K562 (cell line): ENCODE data around the gene CCR8. TPM values are rescaled to one million over a fixed set of nuclear protein-coding genes. Genes with fewer than 3 reads are reported as not detected.

Source experiments
- ATAC-seq: fragments of 200-7000 bp; cut with Tn5 transposase; 3 replicates; pipeline ENCODE4 v1.9.1; 2020; ENCODE audit warnings: moderate library complexity
- BruUV-seq: library from RNA; stranded (reverse); fragments of 400-500 nt; replicated peaks from 2 replicates; lab custom pipeline; 2021; lab: Mats Ljungman, UMichigan
- CTCF ChIA-PET: fragments of 300-600 bp; formaldehyde crosslinking; extraction: SDS; loops from one replicate; lab custom pipeline; 2021; ENCODE audit warnings: low intra/inter-chr PET ratio; lab: Yijun Ruan, JAX
- POLR2A ChIA-PET: fragments of 300-600, 350-650 bp; sonication (Branson Sonifier 250); formaldehyde crosslinking; extraction: SDS; loops from one replicate; lab custom pipeline; 2021; ENCODE audit warnings: antibody characterized with exemption, inconsistent platforms; lab: Yijun Ruan, JAX
- DNase-seq, 4 experiments: peaks; one replicate each; pipeline versions ENCODE4 v3.0.0 to v3.0.0-alpha.2; 2011 to 2018; ENCODE audit warnings: low spot score in 3 of 4, mixed read lengths in 3 of 4; ENCODE audit errors: extremely low read depth in 1 of 4
- FAIRE-seq: peaks from 2 replicates; lab custom pipeline; 2011; peaks lifted over from hg19 to GRCh38; lab: Jason Lieb, UNC
- H2AFZ ChIP-seq: 2 replicates; pipeline ENCODE4 v1.6.0; 2011; ENCODE audit warnings: low read depth, low read length, control low read depth, inconsistent platforms
- H3K27ac ChIP-seq: fragments of 200-600 bp; 3 replicates; pipeline ENCODE4 v1.8.0; 2011; ENCODE audit warnings: low read depth, mild to moderate bottlenecking, control low read depth, inconsistent platforms, low read length, moderate library complexity, mixed read lengths; ENCODE audit errors: extremely low read depth
- H3K27me3 ChIP-seq, 2 experiments: fragments of 300-600 bp in 1 of 2; 2 replicates in 1 of 2; 3 replicates in 1 of 2; pipeline versions ENCODE4 v1.6.0 to v1.8.0; 2011; ENCODE audit warnings: inconsistent platforms in 2 of 2, low read length in 2 of 2, mild to moderate bottlenecking in 1 of 2, mixed read lengths in 1 of 2, moderate library complexity in 1 of 2; ENCODE audit not compliant: control insufficient read depth in 2 of 2, insufficient read depth in 2 of 2
- H3K36me3 ChIP-seq: fragments of 300-600 bp; 3 replicates; pipeline ENCODE4 v1.8.0; 2011; ENCODE audit warnings: mild to moderate bottlenecking, low read length, inconsistent platforms; ENCODE audit not compliant: control insufficient read depth, insufficient read depth
- H3K4me1 ChIP-seq, 2 experiments: fragments of 200-600 bp in 1 of 2; replicated peaks in 1 of 2; 2 replicates in 1 of 2; 3 replicates in 1 of 2; pipeline versions ENCODE4 v1.5.1 to v1.8.0; 2011; ENCODE audit warnings: inconsistent platforms in 2 of 2, low read length in 2 of 2, mild to moderate bottlenecking in 1 of 2, mixed read lengths in 1 of 2, moderate library complexity in 1 of 2; ENCODE audit not compliant: control insufficient read depth in 2 of 2, insufficient read depth in 2 of 2
- H3K4me2 ChIP-seq: 2 replicates; pipeline ENCODE4 v1.6.1; 2011; ENCODE audit warnings: low read length, control low read depth, inconsistent platforms, mixed read lengths; ENCODE audit not compliant: insufficient read depth
- H3K4me3 ChIP-seq: fragments of 200-600 bp; sonication (generic), shearing (Covaris generic); 2 replicates; pipeline ENCODE4 v1.5.1; 2016; ENCODE audit warnings: control low read depth, inconsistent platforms
- H3K79me2 ChIP-seq: fragments of 200-600 bp; 3 replicates; pipeline ENCODE4 v1.8.0; 2011; ENCODE audit warnings: low read length, inconsistent platforms; ENCODE audit not compliant: control insufficient read depth, insufficient read depth
- H3K9ac ChIP-seq, 2 experiments: 2 replicates each; pipeline versions ENCODE4 v1.6.0 to v1.6.1; 2011; ENCODE audit warnings: low read depth in 2 of 2, low read length in 2 of 2, control low read depth in 1 of 2, inconsistent platforms in 1 of 2, mild to moderate bottlenecking in 1 of 2, mixed read lengths in 1 of 2; ENCODE audit not compliant: insufficient read depth in 1 of 2
- H3K9me1 ChIP-seq: one replicate; pipeline ENCODE4 v1.6.0; 2011; ENCODE audit warnings: inconsistent platforms, mild to moderate bottlenecking, low read length, moderate library complexity; ENCODE audit not compliant: control insufficient read depth, insufficient read depth
- H3K9me3 ChIP-seq: replicated peaks from 2 replicates; pipeline ENCODE4 v1.5.1; 2011; ENCODE audit warnings: low read depth, low read length, inconsistent platforms; ENCODE audit not compliant: control insufficient read depth, insufficient read depth
- H4K20me1 ChIP-seq: replicated peaks from 2 replicates; pipeline ENCODE4 v1.6.1; 2011; ENCODE audit warnings: low read length, inconsistent platforms, mixed read lengths; ENCODE audit not compliant: control insufficient read depth, insufficient read depth
- BCL6 ChIP-seq: fragments of 250-450 bp; sonication (Bioruptor Pico); IDR thresholded peaks from 2 replicates; pipeline ENCODE4 v1.4.0; 2020
- BRD9 ChIP-seq: fragments of 450-650 bp; IDR thresholded peaks from 2 replicates; pipeline ENCODE4 v1.6.1; 2018; ENCODE audit warnings: low read depth; ENCODE audit not compliant: partially characterized antibody
- CAMTA2 ChIP-seq: fragments of 250-450 bp; sonication (Bioruptor Pico); conservative IDR thresholded peaks from 2 replicates; pipeline ENCODE4 v1.5.1; 2022
- CBX5 ChIP-seq: IDR thresholded peaks from 2 replicates; pipeline ENCODE4 v1.6.1; 2014; ENCODE audit warnings: low read depth, borderline replicate concordance
- CGGBP1 ChIP-seq: fragments of 250-450 bp; sonication (Bioruptor Pico); IDR thresholded peaks from 2 replicates; pipeline ENCODE4 v1.9.0; 2021; ENCODE audit warnings: mild to moderate bottlenecking
- CXXC5 ChIP-seq: fragments of 250-450 bp; sonication (Bioruptor Pico); IDR thresholded peaks from 2 replicates; pipeline ENCODE4 v1.8.0; 2022; ENCODE audit warnings: inconsistent platforms, mild to moderate bottlenecking, moderate library complexity
- DPF2 ChIP-seq: fragments of 450-650 bp; IDR thresholded peaks from 2 replicates; pipeline ENCODE4 v1.6.1; 2016
- FOXM1 ChIP-seq, 2 experiments: fragments of 450-650 bp in 1 of 2; sonication (generic) in 1 of 2; formaldehyde crosslinking in 1 of 2; IDR thresholded peaks; 2 replicates each; pipeline versions ENCODE4 v1.6.1 to v1.9.0; 2017 to 2022; ENCODE audit warnings: low read depth in 2 of 2, mild to moderate bottlenecking in 2 of 2, missing genetic modification reagents in 1 of 2, moderate library complexity in 1 of 2
- JUND ChIP-seq, 2 experiments: IDR thresholded peaks; 2 replicates in 1 of 2; 3 replicates in 1 of 2; pipeline ENCODE4 v1.6.1; 2011; ENCODE audit warnings: borderline replicate concordance in 2 of 2, low read depth in 2 of 2, low read length in 2 of 2, improper control_type of control experiment in 1 of 2, missing biosample characterization in 1 of 2, missing genetic modification characterization in 1 of 2, missing genetic modification reagents in 1 of 2
- KLF16 ChIP-seq: IDR thresholded peaks from 2 replicates; pipeline ENCODE4 v1.6.1; 2016; ENCODE audit warnings: antibody characterized with exemption
- NRF1 ChIP-seq, 2 experiments: fragments of 450-650 bp; IDR thresholded peaks in 1 of 2; conservative IDR thresholded peaks in 1 of 2; 2 replicates each; pipeline ENCODE4 v1.6.1; 2014; ENCODE audit warnings: mild to moderate bottlenecking in 2 of 2
- ZNF12 ChIP-seq: sonication (generic); formaldehyde crosslinking; IDR thresholded peaks from 2 replicates; pipeline ENCODE4 v1.4.0; 2020; ENCODE audit warnings: mild to moderate bottlenecking, missing genetic modification reagents
- ZNF395 ChIP-seq: fragments of 200-800 bp; sonication (Bioruptor generic); IDR thresholded peaks from 2 replicates; pipeline ENCODE4 v1.6.1; 2017; ENCODE audit warnings: missing genetic modification characterization, missing compliant biosample characterization
- ZNF444 ChIP-seq: fragments of 250-450 bp; sonication (Bioruptor Pico); IDR thresholded peaks from 2 replicates; pipeline ENCODE4 v1.4.0; 2020; ENCODE audit warnings: mild to moderate bottlenecking, moderate library complexity
- ZNF75A ChIP-seq: fragments of 450-650 bp; formaldehyde crosslinking; IDR thresholded peaks from 2 replicates; pipeline ENCODE4 v1.4.0; 2020; ENCODE audit warnings: mild to moderate bottlenecking
- WGBS: fragments of 100-300 bp; shearing (Covaris generic); methylation state at CpG from one replicate; pipeline ENCODE4 v1.1.6; 2016; ENCODE audit warnings: low coverage, mixed read lengths; ENCODE audit not compliant: insufficient coverage; ENCODE audit errors: missing lambda C conversion rate; 5-methylcytosine and 5-hydroxymethylcytosine counted together
- in situ Hi-C: fragments of 300-500 bp; cut with MboI; formaldehyde crosslinking; loops from 4 replicates; pipeline ENCODE4 v1.15.0; 2018; ENCODE audit warnings: inconsistent platforms, mixed read lengths
- intact Hi-C: fragments of 100-400 bp; cut with micrococcal nuclease; formaldehyde crosslinking; loops from 2 replicates; pipeline ENCODE4 v1.14.2; 2022
- polyA plus RNA-seq, 8 experiments: library from polyadenylated mRNA; depleted of rRNA in 4 of 8; stranded (reverse) in 5 of 8; unstranded in 3 of 8; fragments of >200 nt; fragmentation: Nextera tagmentation in 2 of 8; fragmentation: Illumina TruSeq in 1 of 8; extraction: Ambion mirVana in 2 of 8; extraction: Trizol in 1 of 8; gene quantifications; 2 replicates each; pipeline versions ENCODE4 v1.2.1 to v1.2.3, GENCODE V29; 2011 to 2014; ENCODE audit warnings: inconsistent platforms in 1 of 8, missing spikeins in 1 of 8
- total RNA-seq, 7 experiments: library from RNA; depleted of rRNA in 6 of 7; stranded (reverse); fragments of >200 nt in 6 of 7; fragmentation: Illumina TruSeq in 2 of 7; extraction: Trizol in 2 of 7; gene quantifications; 2 replicates each; pipeline versions ENCODE4 v1.2.1 to v1.2.3, GENCODE V29; 2011 to 2021; ENCODE audit warnings: low replicate concordance in 1 of 7

Gene CCR8
- total and polyA plus RNA-seq, 9 of the 15 experiments (the other 6 are each of a cell fraction or from before 2014, with no cell fraction given): not detected

DNA sequence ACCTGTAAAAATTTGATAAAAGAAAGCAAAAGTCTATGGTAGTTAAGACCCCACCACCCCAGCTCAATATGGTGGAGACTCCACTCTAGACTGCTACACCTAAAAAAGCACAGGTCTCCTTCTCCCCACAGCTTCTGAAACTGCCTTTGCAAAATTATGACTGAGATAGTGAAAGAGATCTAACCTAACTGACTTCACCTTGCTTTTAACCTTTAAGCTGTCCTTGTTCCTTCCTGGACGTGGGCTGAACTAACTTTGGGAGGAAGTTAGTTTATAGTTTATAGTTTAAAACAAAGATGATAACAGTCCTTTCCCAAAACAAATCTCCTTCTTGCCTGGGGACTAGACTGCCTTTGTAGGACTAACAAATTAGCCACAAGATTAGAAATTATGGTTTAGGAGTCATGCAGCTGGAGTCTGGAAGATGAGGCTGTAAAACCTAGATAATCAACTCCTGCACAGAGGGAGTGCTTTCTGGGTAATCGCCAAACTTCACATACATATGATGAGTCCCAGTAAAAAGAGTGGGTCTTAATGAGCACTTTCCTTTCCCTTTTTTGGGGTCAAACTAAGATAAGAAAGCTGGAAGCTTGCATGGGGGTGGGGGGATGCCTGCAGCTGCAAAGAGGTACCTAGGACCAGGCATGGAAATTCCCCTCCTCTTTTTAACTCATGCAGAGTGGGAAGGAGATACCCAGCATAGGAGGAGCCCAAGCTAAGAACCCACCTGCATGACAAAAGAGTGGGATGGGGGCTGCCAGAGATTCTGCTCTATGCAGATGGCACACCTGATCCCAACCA, 17.5 kb downstream of the CCR8 start:
- BruUV-seq: no TSS peak
- ATAC-seq: peak; percentile 90
- TF ChIP-seq DPF2 (peak; percentile 77), CGGBP1 (CRISPR knock-in tag) (no peak), BCL6 (CRISPR knock-in tag) (no peak), NRF1 (conservative IDR thresholded peaks at IDR 0.05 in 1 of 2, IDR thresholded peaks at IDR 0.05 in 1 of 2) (peak in 1 of 2 experiments; percentile 11; a peak in 1 of 4 replicates), KLF16 (peak; percentile 77), JUND (IDR thresholded peaks at IDR 0.05; ENCODE audit: borderline replicate concordance, low read depth, low read length) (no peak), JUND (tag; IDR thresholded peaks at IDR 0.05; ENCODE audit: borderline replicate concordance, low read depth, low read length) (0 out of 3 replicates have a peak, but pooled peaks have one; percentile 55), BRD9 (peak; percentile 39), ZNF395 (CRISPR knock-in tag) (peak; percentile 35; the same call in 1 of the 2 replicates), ZNF75A (no peak), ZNF444 (no peak), CXXC5 (CRISPR knock-in tag) (peak; percentile 36), ZNF12 (CRISPR knock-in tag) (no peak), CBX5 (no peak), CAMTA2 (CRISPR knock-in tag) (no peak), FOXM1 (IDR thresholded peaks at IDR 0.05; ENCODE audit: low read depth) (0 out of 2 replicates have a peak, but pooled peaks have one; percentile 52), FOXM1 (CRISPR knock-in tag; IDR thresholded peaks at IDR 0.05; ENCODE audit: low read depth) (no peak)

More for the DNA sequence above, 17.5 kb downstream of the CCR8 start:
- Histone ChIP-seq H3K9me1 (no peaks in the 10 kb centered on the region), H3K4me2 (peak overlapping the region; percentile 22; the same call in 1 of the 2 replicates), H3K79me2 (no peaks in the 10 kb centered on the region), H2AFZ (no peak overlapping the region), H3K4me3 (no peak overlapping the region), H3K36me3 (no peaks in the 10 kb centered on the region), H3K27ac (0 out of 3 replicates have a peak overlapping the region, but pooled peaks have one; percentile 24), H3K27me3 (no peaks in the 10 kb centered on the region; a peak in 1 of 5 replicates), H3K4me1 (peaks cover 0 to 28% of the 10 kb centered on the region in 2 experiments; a peak in 3 of 5 replicates), H4K20me1 (no peaks in the 10 kb centered on the region), H3K9ac (no peak overlapping the region), H3K9me3 (no peaks in the 10 kb centered on the region)
- in situ Hi-C loops: no loop called here
- DNase-seq (peak in 3 of 4 experiments; percentile 17 to 79 (median 60)), FAIRE-seq (no peak)
- CTCF ChIA-PET: no interaction called here
- POLR2A ChIA-PET: interaction anchor here (0.7 to 1.8 kb wide), 4 partner anchors 10 to 40 kb away, joined by 3 to 5 read pairs (median 5); no protein-coding TSS in a partner anchor
- intact Hi-C loops: no loop called here
- WGBS: 0% methylated on average over 2 of the region's 2 CpGs
